ENCODE data around the gene PMIS2.

Gene PMIS2

DNA sequence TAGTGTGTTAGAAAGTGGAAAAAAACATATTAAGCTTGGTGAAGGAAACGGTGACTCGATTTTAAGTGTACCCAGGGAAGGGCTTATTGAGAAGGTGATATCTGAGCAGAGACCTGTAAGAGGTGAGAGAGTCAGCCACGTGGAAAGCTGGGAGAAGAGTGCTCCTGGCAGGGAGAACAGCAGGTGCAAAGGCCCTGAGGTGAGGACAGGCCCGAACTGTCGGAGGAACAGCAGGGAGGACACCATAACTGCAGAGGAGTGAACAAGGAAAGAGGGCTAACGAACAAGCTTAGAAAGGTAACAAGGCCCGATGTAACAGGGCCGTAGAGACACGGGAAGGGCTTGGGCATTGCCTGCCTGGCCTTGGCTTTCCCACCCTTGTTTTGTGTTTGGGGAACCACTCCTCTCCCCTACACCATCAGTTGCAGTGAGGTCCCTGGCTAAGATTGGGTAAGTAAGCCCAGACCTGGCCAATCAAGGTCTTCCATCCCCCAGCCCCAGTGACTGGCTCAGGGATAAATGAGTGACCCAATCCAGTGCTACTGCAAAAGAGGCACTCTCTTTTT is 29.9 kb upstream of the PMIS2 start:
- no peak for DNase-seq

DNA sequence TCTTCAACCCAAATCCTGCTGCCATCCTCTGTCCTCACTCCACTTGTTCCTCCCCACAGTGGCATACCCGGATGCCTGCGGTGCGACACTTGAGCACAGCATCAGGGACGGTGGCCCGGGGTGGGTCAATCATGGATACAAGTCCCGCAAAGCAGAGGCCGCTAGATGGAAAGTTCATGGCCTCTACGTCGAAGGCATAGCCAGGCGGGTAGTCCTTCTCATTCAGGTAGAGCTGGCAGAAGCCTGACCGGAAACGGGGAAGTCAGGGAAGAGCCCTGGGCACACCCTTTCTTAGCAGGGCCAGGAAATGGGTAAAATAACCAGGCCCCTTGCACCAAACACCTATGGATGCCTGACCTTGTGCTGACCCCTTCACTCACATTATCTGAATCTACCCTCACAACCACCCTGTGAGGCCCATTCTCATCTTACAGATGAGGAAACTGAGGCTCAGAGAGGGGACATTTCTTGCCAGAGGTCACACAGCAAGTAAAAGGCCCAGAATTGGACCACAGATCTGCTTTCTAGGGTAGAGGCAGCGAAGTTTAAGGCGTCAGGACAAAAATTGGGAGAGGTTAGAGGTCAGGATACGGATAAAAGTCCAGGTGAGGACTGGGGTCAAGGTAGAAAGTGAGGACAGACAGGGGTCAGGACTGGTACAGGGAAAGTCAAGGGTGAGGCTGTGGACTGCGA is 29.0 kb upstream of the PMIS2 start:
- DNase-seq = no peak

DNA sequence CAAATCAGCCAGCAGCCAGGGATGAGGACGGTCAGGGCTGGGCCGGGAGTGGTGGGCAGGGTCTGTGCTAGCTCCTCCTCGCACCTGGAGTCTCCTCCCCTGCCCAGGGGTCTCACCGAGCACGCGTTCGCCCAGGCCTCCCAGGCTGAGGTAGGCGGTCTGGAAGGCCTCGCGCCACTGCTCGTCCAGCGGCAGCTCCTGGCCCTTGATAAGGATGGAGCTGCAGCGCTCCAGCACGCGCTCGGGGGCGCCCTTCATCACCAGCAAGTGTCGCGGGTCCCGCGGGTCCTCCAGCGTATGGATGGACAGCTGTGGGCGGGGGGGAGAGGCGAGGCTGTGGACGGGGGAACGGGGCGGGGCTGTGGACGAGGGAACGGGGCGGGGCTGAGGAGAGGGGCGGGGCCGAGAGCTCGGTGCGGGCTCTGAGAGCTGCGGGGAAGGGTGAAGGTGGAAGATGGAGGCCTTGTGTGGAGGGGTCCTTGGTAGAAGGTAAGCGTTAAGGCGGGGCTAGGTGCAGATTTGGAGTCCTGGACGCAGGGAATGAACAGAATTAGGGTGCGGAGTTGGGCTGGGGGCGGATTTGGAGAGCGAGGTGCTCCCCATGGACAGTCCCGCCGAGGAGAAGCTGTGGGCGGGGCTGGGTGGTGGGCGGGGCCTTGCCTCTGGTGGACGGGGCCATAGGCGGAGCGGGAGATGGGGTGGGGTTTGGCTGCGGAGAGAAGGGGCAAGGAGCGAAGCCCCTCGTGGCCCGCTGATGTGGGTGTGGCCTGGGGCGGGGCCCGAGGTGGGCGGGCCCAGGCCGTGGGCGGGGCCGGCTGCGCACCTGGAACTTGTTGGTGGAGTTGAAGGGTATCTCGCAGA is 28.2 kb upstream of the PMIS2 start:
- DNase-seq = peak in 11 of 51 donors; percentile 3 to 43 (median 24)

DNA sequence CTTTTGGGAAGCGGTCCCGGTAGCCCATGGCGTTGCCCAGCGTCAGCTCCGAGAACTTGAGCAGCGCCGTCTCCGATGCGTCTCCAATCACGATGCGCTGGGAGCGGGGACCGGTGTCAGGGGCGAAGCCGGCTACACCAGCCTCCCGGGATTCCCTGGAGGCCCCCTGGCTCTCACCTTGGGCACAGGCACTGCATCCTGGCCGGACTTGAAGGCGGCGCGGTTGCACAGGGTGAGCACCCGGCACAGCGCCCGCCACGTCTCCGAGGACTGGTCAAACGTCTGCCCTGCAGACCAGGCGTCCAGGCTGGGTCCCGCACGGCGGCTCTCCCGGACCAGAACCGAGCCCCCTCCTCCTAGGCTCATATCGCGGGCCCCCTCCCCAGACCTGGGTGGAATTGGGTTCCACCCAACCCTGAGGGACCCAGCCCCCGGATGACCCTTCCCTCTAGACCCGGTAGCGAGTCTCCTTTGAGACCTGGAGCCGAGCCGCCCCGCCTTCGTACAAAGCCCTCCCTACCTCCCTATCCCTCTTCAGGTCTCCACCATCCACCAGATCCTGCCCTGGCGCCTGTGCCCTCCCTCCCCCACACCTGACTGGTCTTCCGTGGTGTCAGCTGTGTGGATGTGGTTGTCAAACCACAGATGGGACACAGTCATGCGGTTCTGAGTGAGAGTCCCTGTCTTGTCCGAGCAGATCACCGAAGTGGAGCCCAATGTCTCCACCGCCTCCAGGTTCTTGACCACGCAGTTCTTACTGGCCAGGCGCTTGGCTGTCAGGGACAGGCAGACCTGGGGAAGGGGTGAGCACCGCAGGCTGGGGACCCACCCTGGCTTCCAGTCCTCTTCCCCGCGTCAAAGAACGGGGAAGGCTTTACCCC is 27.3 kb upstream of the PMIS2 start:
- no peak for DNase-seq

DNA sequence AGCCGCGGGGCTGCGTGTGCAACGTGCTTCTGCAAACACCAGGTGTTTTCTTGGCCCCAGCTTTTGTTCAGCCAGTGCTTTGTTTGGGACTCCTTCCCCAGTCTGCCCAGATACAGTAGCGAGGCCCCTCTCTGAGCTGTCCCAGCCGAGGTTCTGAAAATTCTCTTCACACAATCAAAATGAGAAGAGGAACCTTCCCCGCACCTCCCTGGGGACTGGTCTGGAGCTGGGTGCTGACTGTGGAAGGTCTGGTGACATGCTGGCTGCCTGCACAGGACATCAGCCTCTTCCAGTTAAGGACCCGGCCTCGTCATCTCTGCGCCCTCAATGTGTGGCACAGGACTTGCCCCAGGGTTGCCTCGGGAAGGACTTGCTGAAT is 26.7 kb upstream of the PMIS2 start:
- no peak for DNase-seq

DNA sequence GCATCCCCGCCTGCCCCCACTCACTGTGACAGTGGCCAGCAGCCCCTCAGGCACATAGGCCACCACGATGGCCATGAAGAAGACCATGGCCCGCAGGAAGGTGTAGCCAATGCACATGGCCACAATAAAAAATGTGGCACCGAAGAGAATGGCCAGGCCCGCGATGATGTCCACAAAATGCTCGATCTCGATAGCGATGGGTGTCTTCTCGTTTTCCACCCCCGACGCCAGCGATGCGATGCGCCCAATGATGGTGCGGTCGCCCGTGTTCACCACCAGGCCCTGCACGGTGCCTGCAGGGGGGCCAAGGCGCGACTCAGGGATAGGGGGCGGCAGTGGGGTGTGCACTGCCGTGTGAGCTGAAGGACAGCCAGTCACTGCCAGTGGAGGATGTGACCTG is 26.2 kb upstream of the PMIS2 start:
- DNase-seq = no peak

DNA sequence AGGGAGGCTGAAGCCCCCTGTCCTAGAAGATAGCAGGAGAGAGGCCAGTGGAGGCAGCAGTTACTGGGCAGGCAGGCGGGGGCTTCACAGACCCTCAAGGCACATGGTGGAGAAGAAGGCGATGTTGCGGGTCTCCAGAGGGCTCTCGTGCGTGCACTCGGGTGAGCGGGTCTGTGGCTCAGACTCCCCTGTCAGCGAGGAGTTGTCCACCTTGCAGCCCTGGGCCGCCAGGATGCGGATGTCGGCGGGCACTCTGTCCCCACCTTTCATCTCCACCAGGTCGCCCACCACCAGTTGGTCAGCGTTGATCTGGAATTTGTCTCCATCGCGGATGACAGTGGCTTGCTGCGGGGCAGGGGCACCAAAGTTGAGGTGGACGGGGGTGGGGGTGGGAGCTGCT is 25.7 kb upstream of the PMIS2 start:
- no peak for DNase-seq

DNA sequence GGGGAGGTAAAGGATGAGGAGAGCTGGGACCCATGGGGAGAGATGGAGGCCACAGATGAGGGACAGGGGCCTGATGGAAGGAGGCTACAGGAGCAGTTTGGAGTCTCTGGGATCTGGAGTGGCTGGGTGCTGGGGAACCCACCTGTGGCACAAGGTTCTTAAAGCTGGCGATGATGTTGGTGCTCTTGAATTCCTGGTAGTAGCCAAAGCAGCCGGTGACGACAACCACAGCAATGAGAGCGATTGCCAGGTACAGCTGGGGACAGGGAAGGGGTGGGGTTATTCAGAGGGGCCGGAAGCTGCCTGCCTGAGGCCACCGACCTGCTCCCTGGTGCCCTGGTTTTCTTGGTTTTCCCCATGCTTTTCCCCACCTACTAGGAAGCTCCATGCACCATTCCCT is 25.3 kb upstream of the PMIS2 start:
- DNase-seq = no peak

DNA sequence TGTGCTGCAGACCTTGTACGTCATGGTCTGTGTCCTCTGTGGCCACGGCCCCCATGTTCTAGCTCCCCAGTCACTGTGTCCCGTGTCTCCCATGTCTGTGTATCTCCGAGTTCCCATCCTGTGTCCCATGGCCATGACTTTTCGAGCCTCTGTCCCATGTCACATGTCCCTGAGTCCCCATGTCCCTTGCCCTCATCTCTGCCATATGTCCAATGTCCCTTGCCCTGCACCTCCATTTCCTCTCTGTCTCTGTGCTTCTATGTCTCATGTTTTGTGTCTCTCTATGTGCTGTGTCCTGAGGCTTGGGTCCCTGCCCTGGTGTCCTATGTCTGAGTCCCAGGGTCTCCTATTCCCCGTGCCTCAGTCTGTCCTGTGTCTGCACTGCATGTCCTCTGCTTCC is 24.5 kb upstream of the PMIS2 start:
- no peak for DNase-seq

DNA sequence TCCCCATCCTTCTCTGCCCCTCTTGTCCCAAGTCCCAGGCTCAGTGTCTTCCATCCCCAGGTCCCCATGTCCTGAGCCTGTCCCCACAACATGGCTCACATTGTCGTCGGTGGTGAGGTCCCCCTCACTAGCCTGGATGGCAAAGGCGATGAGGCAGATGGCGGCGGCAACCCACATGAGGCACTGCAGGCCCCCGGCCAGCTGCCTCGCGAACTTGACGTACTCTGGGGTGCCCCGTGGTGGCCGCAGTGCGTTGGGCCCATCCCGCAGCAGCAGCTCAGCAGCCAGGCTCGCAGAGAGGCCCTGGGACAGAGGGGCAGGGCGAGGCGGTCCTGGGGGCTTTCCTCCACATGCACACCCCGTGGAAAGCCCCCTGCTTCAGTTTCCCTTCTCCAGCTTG is 23.6 kb upstream of the PMIS2 start:
- DNase-seq = no peak

DNA sequence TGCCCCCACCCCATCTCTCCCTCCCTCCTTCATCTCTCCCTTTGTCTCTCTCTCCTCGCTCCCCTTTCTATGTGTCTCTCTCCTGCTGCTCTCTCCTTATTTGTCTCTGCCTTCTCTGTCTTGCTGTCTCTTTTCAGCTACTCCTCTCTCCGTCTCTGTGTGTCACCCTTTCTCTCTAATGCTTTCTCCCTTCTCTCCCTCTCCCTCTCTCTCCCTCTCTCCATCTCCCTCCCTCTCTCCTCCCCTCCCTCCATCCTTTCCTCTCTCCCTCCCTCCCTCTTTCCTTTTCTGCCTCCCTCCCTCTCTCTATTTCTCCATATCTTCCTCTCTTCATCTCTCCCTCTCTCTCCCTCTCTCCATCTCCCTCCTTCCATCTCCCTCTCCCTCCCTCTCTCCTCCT is 23.2 kb upstream of the PMIS2 start:
- no peak for DNase-seq

DNA sequence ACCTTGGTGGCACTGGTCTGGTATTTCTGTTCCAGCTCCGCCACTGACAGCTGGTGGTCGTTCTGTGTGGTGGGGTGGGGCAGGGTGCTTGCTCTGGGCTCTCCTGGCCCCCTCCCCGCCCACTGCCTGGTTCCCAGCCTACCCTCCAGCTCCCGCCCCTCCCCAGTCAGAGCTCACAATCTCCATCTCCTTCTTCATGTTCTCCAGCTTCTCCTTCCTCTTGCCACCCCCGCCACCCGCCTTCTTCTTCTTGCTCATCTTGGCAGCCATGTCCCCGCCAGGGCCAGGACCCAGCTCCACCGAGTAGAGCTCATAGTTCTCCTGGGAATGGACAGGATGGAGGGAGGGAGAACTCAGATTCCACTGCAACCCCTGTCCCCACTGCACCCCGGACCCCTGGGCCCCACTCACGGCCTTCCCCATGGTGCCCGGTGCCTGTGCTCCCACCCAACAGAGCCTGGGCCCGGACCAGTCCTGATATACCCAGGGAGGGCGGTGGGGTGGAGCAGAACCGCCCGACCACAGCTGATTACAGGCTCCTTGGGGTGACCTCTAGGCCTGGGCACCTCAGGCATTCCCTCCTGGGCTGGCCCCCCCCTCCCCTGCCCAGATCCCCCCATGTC is 22.7 kb upstream of the PMIS2 start, which contains the start of gene ATP4A:
TSS of gene ATP4A (minus strand) at position 452 of the 623 bp plus-strand sequence. CDS start at position 423, 29 bp downstream.
- no peak for DNase-seq

DNA sequence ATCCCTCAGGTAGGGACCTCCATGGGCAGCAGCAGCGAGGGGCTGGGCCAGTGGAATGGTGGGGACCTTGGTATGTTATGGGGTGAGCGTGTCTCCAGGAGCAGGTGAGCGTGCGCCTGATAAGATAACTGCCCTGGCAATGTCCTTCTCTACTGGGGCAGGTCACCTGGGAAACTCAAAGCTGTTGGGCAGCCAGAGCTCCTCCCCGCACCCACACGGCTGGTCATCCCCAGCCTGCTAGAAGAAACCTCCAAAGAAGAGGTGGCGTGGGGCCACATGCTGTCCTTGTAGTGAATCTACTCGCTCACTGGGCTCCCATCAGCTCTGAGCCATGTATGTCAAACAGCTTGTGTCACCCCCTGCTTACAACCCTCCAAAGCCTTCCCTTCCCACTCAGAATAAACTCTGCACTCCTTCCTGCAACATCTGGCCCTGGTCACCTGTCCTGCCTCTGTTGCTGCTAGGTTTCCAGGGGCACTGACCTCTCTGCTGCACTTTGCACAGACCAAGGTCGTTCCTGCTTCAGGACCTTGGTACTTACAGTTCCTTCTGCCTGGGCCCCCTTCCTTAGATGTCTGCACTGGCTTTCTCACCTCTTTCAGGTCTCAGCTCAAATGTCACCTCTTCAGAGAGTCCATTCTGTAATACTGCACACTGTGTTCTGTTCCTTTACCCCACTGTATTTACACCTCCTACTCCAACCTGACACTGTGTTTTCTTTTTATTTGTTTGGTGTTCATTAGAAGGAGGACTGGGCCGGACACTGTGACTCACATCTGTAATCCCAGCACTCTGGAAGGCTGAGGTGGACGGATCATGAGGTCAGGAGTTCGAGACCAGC is 20.7 kb upstream of the PMIS2 start:
- DNase-seq = no peak

DNA sequence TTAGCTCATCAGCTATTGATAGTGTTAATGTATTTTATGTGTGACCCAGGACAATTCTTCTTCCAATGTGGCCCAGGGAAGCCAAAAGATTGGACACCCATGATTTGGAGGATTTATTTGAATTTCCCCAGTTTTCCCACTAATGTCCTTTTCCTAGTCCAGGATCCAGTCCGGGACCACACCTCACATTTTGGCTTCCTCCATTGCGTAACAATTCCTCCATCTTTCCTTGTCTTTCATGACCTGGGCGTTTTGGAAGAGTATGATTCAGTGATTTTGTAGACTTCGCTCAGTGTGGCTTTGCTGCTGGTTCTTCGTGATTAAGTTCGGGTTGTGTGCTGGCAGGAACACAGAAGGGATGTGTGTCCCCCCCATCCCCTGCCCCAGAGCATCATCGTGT is 19.2 kb upstream of the PMIS2 start:
- DNase-seq = no peak

DNA sequence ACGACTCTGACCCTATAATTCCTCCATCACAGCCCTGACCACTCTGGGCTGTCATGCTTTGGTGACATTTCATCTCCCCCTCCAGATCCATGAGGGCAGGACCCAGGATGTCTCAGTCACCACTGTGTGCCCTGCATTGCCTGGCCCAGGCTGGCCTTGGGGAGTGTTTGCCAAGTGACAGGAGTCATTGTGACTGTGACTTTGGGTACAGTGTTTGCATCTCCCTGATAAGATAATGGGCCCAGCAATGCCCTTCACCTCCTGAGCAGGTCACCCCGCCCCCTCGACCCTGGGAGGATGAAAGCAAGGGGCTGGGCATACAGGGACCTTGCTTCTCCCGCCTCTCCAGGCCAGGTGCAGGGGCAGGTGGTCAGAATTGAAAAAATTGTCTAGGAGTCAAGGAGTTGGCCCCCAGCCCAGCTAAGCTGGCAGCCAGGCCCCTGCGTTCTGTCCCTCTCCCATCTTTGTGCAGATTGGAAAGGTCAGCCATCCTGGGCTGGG is 16.6 kb upstream of the PMIS2 start:
- no peak for DNase-seq

DNA sequence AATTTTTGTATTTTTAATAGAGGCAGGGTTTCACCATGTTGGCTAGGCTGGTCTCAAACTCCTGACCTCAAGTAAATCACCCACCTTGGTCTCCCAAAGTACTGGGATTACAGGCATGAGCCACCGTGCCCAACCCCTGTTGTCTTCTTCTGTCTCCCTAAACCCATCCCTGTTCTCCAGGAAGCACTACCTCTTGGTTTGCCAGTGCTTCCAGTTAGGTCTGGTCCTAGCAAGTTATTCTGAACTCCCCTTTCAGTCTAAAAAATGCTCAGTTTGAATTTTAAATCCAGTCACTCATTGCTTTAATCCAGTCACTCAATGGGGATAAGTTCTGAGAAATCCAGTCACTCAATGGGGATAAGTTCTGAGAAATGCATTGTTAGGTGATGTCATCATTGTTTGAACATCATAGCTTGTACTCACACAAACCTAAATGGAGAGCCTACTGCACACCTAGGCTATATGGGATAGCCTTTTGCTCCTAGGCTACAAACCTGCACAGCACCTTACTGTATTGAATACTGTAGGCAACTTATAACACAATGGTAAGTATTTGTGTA is 14.5 kb upstream of the PMIS2 start:
- DNase-seq = no peak

DNA sequence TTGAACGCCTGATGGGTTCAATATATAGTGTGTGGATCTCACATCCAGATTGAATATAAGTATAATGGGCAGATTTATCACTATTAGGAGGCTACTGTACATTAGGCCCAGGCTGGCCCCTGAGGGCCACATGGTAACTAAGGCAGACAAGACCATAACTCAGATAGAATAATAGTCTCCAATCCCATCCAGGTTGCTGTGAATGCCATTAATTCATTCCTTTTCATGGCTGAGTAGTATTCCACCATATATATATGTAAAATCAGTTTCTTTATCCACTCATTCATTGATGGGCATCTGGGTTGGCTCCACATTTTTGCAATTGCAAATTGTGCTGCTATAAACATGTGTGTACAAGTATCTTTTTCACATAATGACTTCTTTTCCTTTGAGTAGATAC is 8.1 kb upstream of the PMIS2 start:
- DNase-seq = no peak

DNA sequence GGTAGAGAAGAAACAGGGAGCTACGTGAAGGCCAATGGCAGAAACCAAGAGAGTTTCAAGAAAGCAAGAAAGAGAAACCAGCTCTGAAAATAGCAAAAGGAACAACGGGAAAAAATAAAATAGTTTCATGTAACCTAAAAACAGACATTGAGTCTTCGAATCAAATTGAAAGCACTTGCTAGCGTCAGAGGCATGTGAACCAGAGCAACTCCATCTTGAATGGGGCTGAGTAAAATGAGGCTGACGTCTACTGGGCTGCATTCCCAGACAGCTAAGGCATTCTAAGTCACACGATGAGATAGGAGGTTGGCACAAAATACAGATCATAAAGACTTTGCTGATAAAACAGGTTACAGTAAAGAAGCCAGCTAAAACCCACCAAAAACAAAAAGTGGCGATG is 7.3 kb upstream of the PMIS2 start:
- no peak for DNase-seq

DNA sequence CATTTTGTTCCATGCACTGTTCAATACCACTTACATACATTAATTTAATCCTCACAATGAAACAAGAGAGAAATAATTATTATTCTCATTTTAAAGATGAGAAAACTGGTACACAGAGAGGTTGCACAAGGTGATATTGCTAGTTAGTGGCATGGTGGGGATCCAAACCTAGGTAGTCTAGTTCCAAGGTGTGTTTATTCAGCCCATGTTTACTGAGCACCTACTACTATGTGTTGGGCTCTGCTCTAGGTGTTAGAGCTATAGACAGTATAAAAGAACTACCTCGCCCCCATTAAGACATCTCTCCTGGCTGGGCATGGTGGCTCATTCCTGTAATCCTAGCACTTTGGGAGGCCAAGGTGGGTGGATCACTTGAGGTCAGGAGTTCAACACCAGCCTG is 3.2 kb upstream of the PMIS2 start:
- DNase-seq = no peak

DNA sequence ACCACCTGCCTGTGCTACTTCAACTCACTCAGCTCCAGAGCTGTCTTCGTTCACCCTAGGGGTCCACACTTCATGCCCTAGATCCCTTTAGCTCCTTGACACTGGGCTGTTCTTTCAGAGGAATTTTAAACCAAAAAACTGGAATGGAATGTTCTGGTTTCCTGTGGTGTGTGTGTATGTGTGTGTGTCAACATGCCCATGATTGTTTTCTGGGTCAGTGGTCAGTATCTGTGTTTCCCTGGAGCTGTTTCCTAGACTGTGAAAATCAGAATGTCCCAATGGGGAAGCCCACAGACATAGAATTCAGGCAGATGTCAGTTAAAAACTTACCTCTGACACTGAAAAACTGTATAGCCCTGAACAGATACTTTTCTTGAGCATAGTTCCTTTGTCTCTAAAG is 1.3 kb downstream of the PMIS2 start:
- no peak for DNase-seq

Measured in hypothalamus (tissue), 51 donors.